Activated CD8-positive, alpha-beta memory T cell treated with anti-CD3 and anti-CD28 coated beads for 24 hours (primary cell): Measurements from ENCODE around the gene CDC42BPA.
"Not testable (repeated sequence)": the region's sequence is repeated elsewhere in the genome, so short reads cannot be mapped to it uniquely, and the experiment has no call there.

Experiments
- DNase-seq: peaks from one replicate; pipeline ENCODE4 v3.0.0-alpha.2; 2020

The CDC42BPA gene

GRCh38 chr1:227308367-227309336, 9.6 kb downstream of the CDC42BPA start:
- DNase-seq = no peak

GRCh38 chr1:227306689-227307088, 11.6 kb downstream of the CDC42BPA start:
- DNase-seq = no peak

GRCh38 chr1:227305894-227306626, 12.2 kb downstream of the CDC42BPA start:
- no peak for DNase-seq

GRCh38 chr1:227304665-227305064, 13.6 kb downstream of the CDC42BPA start:
- no peak for DNase-seq

- DNase-seq = no peak
Measured at GRCh38 chr1:227303662-227304061, 14.6 kb downstream of the CDC42BPA start.

- DNase-seq = no peak
Measured at GRCh38 chr1:227300682-227301081, 17.6 kb downstream of the CDC42BPA start.

GRCh38 chr1:227299688-227300087, 18.6 kb downstream of the CDC42BPA start:
- DNase-seq = no peak

- DNase-seq = no peak
Measured at GRCh38 chr1:227299241-227299627, 19.1 kb downstream of the CDC42BPA start.

GRCh38 chr1:227298512-227299240, 19.6 kb downstream of the CDC42BPA start:
- no peak for DNase-seq

GRCh38 chr1:227297073-227297793, 21.1 kb downstream of the CDC42BPA start:
- no peak for DNase-seq

GRCh38 chr1:227295609-227296008, 22.7 kb downstream of the CDC42BPA start:
- no peak for DNase-seq

GRCh38 chr1:227285745-227286144, 32.5 kb downstream of the CDC42BPA start:
- DNase-seq = no peak

- no peak for DNase-seq
Measured at GRCh38 chr1:227281371-227281770, 36.9 kb downstream of the CDC42BPA start.

- DNase-seq = no peak
Measured at GRCh38 chr1:227280836-227281235, 37.5 kb downstream of the CDC42BPA start.

- DNase-seq = not testable (repeated sequence)
Measured at GRCh38 chr1:227276156-227276693, 42.1 kb downstream of the CDC42BPA start.

- no peak for DNase-seq
Measured at GRCh38 chr1:227273557-227273956, 44.7 kb downstream of the CDC42BPA start.

- no peak for DNase-seq
Measured at GRCh38 chr1:227272428-227272827, 45.9 kb downstream of the CDC42BPA start.

GRCh38 chr1:227270554-227270953, 47.7 kb downstream of the CDC42BPA start:
- no peak for DNase-seq

- no peak for DNase-seq
Measured at GRCh38 chr1:227268943-227269342, 49.3 kb downstream of the CDC42BPA start.

GRCh38 chr1:227265891-227266290, 52.4 kb downstream of the CDC42BPA start:
- DNase-seq = no peak

GRCh38 chr1:227263869-227264268, 54.4 kb downstream of the CDC42BPA start:
- DNase-seq = no peak

GRCh38 chr1:227261501-227261900, 56.8 kb downstream of the CDC42BPA start:
- DNase-seq = no peak
